ENCODE measurements around the gene CD8B. TPM values are rescaled to one million over a fixed set of nuclear protein-coding genes. Genes with fewer than 3 reads are reported as not detected.
"Not testable (repeated sequence)": the region's sequence is repeated elsewhere in the genome, so short reads cannot be mapped to it uniquely, and the experiment has no call there.

The CD8B gene
- total RNA-seq, 1 experiment from 2014 or later = 9.1 TPM

DNA sequence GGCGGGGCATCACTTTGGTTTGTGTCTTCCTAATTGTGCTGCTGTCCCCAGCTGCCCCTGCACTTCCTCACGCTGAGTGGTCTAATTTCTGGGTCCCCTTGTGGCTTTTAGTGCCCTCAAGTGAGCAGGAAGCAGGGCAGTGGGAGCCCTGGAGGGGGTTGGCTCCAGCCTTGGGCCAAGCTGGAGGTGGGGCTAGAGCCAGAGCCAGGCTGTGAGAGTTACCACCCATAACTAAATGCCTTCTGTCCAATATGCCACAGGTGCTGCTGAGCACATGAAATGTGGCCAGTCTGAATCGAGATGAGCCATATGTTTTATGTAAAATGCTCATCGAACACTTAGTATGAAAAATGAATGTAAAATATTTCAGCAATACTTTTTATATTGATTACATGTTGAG is 5.2 kb downstream of the CD8B start:
- CTCF ChIA-PET; H3K4me1 Mint-ChIP-seq (ENCODE audit: low read depth, unreplicated experiment); H3K27ac Mint-ChIP-seq (ENCODE audit: unreplicated experiment); DNase-seq; H3K27me3 Mint-ChIP-seq (ENCODE audit: insufficient read depth, unreplicated experiment); H3K36me3 Mint-ChIP-seq (ENCODE audit: insufficient read depth, unreplicated experiment); BruUV-seq (replicated peaks); POLR2A ChIA-PET; H3K4me1 ChIP-seq; H3K36me3 ChIP-seq (ENCODE audit: control insufficient read depth, insufficient read depth, low read length); H3K27me3 ChIP-seq (replicated peaks; ENCODE audit: control insufficient read depth, insufficient read depth, low read length); H3K4me3 ChIP-seq (ENCODE audit: low read depth, low read length); intact Hi-C loops (cut with micrococcal nuclease; ENCODE audit: unreplicated experiment); H3K9me3 ChIP-seq; H3K4me3 Mint-ChIP-seq (ENCODE audit: unreplicated experiment); H3K9me3 Mint-ChIP-seq (ENCODE audit: unreplicated experiment): not testable (repeated sequence)

DNA sequence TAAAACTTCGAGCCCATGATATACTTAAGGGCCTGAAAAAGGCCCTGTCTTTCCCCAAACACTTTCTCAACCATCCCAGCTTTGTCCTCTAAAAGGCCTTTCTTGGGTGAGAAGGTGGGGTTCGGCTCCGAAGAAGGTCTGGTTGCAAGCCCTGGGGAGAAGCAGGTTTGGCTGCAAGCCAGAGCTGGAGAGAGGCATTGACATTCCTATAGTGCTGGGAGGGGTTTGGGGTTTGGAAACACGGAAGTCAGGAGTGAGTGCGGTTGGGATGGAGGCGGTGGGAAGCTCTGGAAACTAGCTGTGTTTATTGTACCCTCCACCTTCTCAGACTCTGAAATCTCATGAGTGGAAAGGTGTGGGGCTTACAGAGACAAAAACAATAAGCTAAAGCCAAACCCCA is 5.7 kb downstream of the CD8B start:
- H3K27ac Mint-ChIP-seq (ENCODE audit: unreplicated experiment); H3K27me3 ChIP-seq (replicated peaks; ENCODE audit: control insufficient read depth, insufficient read depth, low read length); CTCF ChIA-PET; H3K36me3 Mint-ChIP-seq (ENCODE audit: insufficient read depth, unreplicated experiment); H3K4me1 Mint-ChIP-seq (ENCODE audit: low read depth, unreplicated experiment); POLR2A ChIA-PET; H3K4me3 ChIP-seq (ENCODE audit: low read depth, low read length); H3K4me3 Mint-ChIP-seq (ENCODE audit: unreplicated experiment); BruUV-seq (replicated peaks); H3K36me3 ChIP-seq (ENCODE audit: control insufficient read depth, insufficient read depth, low read length); H3K27me3 Mint-ChIP-seq (ENCODE audit: insufficient read depth, unreplicated experiment); H3K4me1 ChIP-seq; intact Hi-C loops (cut with micrococcal nuclease; ENCODE audit: unreplicated experiment); H3K9me3 ChIP-seq; H3K9me3 Mint-ChIP-seq (ENCODE audit: unreplicated experiment); DNase-seq: not testable (repeated sequence)

DNA sequence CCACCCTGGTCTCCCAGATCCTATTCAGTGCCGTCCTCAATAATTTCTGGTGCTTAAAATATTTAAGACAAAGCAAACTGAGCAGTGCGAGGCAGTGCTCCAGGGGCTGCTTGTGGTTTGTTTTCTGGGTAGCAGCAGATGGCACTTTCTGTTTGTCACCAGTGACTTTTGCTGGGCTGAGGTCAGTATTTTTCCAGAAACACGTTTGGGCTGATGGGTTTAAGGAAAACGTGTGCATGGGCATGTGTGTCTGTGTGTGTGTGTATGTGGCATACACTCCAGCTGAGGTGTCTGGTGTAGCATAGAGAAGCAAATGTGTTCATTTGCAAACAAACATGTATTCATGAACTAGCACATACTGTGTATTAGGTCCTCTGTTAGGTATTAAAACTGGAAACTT is 10.1 kb downstream of the CD8B start:
- H3K36me3 Mint-ChIP-seq (ENCODE audit: insufficient read depth, unreplicated experiment); BruUV-seq (replicated peaks): not testable (repeated sequence)

DNA sequence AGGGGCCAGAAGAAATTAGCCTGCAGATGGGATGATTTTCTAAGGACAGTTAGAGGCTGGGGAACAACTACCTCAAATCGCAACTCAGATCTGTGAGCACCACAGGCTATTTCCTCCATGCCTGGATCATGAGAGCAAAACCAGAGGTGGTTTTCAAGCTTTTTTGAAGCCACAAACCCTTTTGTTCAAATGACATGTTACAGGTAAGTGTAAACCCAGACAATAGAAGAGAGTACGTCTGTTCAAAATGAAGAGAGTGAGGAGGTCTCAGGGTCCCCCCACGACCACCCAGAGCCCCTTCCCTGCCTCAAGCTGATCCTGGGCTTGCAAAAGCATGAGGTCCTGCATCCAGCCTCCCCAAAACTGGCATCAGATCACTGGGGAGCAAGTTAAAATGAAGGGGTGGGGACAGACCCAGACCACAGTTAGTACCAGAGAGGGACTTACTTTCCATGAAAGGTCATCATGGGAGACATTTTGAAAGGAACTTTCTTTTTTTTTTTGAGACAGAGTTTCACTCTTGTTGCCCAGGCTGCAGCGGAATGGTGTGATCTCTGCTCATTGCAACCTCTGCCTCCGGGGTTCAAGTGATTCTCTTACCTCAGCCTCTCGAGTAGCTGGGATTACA is 19.0 kb downstream of the CD8B start:
- H3K4me1 Mint-ChIP-seq (ENCODE audit: low read depth, unreplicated experiment) = peaks cover 19% of the 10 kb centered on the region
- intact Hi-C loops (cut with micrococcal nuclease; ENCODE audit: unreplicated experiment); H3K4me1 ChIP-seq; POLR2A ChIA-PET; H3K4me3 Mint-ChIP-seq (ENCODE audit: unreplicated experiment); H3K27me3 Mint-ChIP-seq (ENCODE audit: insufficient read depth, unreplicated experiment); H3K36me3 ChIP-seq (ENCODE audit: control insufficient read depth, insufficient read depth, low read length); CTCF ChIA-PET; H3K27me3 ChIP-seq (replicated peaks; ENCODE audit: control insufficient read depth, insufficient read depth, low read length); H3K27ac Mint-ChIP-seq (ENCODE audit: unreplicated experiment); DNase-seq; H3K36me3 Mint-ChIP-seq (ENCODE audit: insufficient read depth, unreplicated experiment); H3K4me3 ChIP-seq (ENCODE audit: low read depth, low read length); BruUV-seq (replicated peaks); H3K9me3 Mint-ChIP-seq (ENCODE audit: unreplicated experiment); H3K9me3 ChIP-seq: not testable (repeated sequence)

More for the DNA sequence above, 10.1 kb downstream of the CD8B start:
- POLR2A ChIA-PET; CTCF ChIA-PET; DNase-seq; H3K4me1 ChIP-seq; H3K27ac Mint-ChIP-seq (ENCODE audit: unreplicated experiment); H3K9me3 ChIP-seq; H3K27me3 ChIP-seq (replicated peaks; ENCODE audit: control insufficient read depth, insufficient read depth, low read length); H3K27me3 Mint-ChIP-seq (ENCODE audit: insufficient read depth, unreplicated experiment); H3K9me3 Mint-ChIP-seq (ENCODE audit: unreplicated experiment); H3K36me3 ChIP-seq (ENCODE audit: control insufficient read depth, insufficient read depth, low read length); H3K4me1 Mint-ChIP-seq (ENCODE audit: low read depth, unreplicated experiment); intact Hi-C loops (cut with micrococcal nuclease; ENCODE audit: unreplicated experiment); H3K4me3 Mint-ChIP-seq (ENCODE audit: unreplicated experiment); H3K4me3 ChIP-seq (ENCODE audit: low read depth, low read length): not testable (repeated sequence)

DNA sequence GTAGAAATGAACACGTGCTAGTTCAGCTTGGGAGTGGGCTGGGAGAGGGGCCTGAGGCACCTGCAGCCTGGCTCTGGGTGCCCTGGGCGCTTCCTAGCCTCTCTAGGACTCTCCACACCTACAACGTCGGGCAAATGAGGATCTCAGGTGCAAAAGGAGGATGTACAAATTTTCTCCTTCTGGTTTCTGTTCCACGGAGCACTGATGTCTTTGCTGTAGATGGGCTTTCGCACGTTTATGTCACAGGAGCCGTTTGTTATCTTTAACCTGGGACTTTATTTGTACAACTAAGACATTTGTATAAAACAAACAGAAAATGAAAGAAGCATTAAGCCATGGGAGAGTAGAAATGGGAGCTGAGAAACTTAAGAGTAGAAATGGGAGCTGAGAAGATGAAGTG is 20.4 kb downstream of the CD8B start:
- CTCF ChIA-PET; DNase-seq; H3K36me3 ChIP-seq (ENCODE audit: control insufficient read depth, insufficient read depth, low read length); POLR2A ChIA-PET; H3K9me3 ChIP-seq; H3K27me3 Mint-ChIP-seq (ENCODE audit: insufficient read depth, unreplicated experiment); H3K4me3 ChIP-seq (ENCODE audit: low read depth, low read length); H3K27ac Mint-ChIP-seq (ENCODE audit: unreplicated experiment); intact Hi-C loops (cut with micrococcal nuclease; ENCODE audit: unreplicated experiment); BruUV-seq (replicated peaks); H3K4me3 Mint-ChIP-seq (ENCODE audit: unreplicated experiment); H3K27me3 ChIP-seq (replicated peaks; ENCODE audit: control insufficient read depth, insufficient read depth, low read length); H3K36me3 Mint-ChIP-seq (ENCODE audit: insufficient read depth, unreplicated experiment); H3K9me3 Mint-ChIP-seq (ENCODE audit: unreplicated experiment): not testable (repeated sequence)
- peaks cover 10% of the 10 kb centered on the region; the same call in 1 of the 2 replicates for H3K4me1 ChIP-seq
- H3K4me1 Mint-ChIP-seq (ENCODE audit: low read depth, unreplicated experiment) = peaks cover 26% of the 10 kb centered on the region

DNA sequence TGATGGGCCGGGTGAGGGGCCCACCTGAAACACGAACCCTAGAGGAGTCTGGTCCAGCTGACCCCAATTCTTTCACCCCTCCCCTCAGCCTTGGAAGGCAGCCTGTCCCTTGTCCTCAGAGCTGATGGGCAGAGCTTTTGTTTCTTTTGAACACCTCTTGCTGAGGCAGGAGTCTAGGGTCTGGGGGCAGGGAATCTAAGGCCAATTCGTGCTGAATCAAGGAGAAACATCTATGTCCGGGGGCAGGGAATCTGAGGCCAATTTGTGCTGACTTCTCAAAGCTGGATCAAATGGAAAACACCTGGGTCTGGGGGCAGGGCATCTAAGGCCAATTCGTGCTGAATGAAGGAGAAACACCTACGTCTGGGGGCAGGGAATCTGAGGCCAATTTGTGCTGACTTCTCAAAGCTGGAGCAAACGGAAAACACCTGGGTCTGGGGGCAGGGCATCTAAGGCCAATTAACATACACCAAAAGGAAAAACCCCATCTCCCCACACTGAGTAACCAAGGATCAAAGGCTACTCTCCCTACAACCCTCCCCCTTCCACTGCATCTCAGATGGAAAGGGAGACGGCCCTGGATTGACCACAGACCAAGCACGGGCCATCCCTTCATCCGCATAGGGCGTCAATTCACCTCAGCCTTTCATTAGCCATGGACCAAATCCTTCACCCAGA is 21.7 kb downstream of the CD8B start:
- intact Hi-C loops (cut with micrococcal nuclease; ENCODE audit: unreplicated experiment) = not testable (repeated sequence)

DNA sequence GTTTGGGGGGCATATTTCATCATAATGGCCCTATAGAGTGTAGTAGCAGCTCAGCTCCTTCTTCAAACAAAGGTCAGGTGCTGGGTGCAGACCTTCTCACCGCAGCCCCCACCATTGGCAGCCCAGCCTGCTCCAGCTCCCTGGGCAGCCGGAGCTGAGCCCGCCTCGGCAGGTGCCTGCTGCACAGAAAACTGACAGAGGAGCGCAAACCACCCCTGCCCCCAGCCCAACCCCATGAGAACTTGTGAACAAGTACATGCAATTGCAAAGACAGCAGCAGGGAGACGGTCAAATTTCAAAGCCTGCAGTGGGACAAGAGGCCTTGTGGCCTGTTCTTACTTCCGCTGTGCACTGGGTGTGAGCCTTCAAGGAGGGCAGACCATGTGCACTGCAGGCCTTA is 22.2 kb downstream of the CD8B start:
- not testable (repeated sequence) for H3K4me3 Mint-ChIP-seq (ENCODE audit: unreplicated experiment); H3K36me3 Mint-ChIP-seq (ENCODE audit: insufficient read depth, unreplicated experiment)

More for the DNA sequence above, 21.7 kb downstream of the CD8B start:
- H3K27ac Mint-ChIP-seq (ENCODE audit: unreplicated experiment); H3K9me3 Mint-ChIP-seq (ENCODE audit: unreplicated experiment); CTCF ChIA-PET; H3K36me3 Mint-ChIP-seq (ENCODE audit: insufficient read depth, unreplicated experiment); H3K27me3 ChIP-seq (replicated peaks; ENCODE audit: control insufficient read depth, insufficient read depth, low read length); H3K4me3 Mint-ChIP-seq (ENCODE audit: unreplicated experiment); DNase-seq; H3K4me3 ChIP-seq (ENCODE audit: low read depth, low read length); POLR2A ChIA-PET; BruUV-seq (replicated peaks); H3K27me3 Mint-ChIP-seq (ENCODE audit: insufficient read depth, unreplicated experiment); H3K9me3 ChIP-seq; H3K36me3 ChIP-seq (ENCODE audit: control insufficient read depth, insufficient read depth, low read length): not testable (repeated sequence)
- H3K4me1 ChIP-seq = peaks cover 10% of the 10 kb centered on the region; the same call in 1 of the 2 replicates
- H3K4me1 Mint-ChIP-seq (ENCODE audit: low read depth, unreplicated experiment) = peaks cover 27% of the 10 kb centered on the region

More for the DNA sequence above, 22.2 kb downstream of the CD8B start:
- peaks cover 22% of the 10 kb centered on the region for H3K4me1 Mint-ChIP-seq (ENCODE audit: low read depth, unreplicated experiment)
- H3K36me3 ChIP-seq (ENCODE audit: control insufficient read depth, insufficient read depth, low read length); H3K9me3 ChIP-seq; H3K27ac Mint-ChIP-seq (ENCODE audit: unreplicated experiment); H3K27me3 ChIP-seq (replicated peaks; ENCODE audit: control insufficient read depth, insufficient read depth, low read length); DNase-seq; H3K4me1 ChIP-seq; H3K9me3 Mint-ChIP-seq (ENCODE audit: unreplicated experiment); POLR2A ChIA-PET; intact Hi-C loops (cut with micrococcal nuclease; ENCODE audit: unreplicated experiment); BruUV-seq (replicated peaks); H3K4me3 ChIP-seq (ENCODE audit: low read depth, low read length); CTCF ChIA-PET; H3K27me3 Mint-ChIP-seq (ENCODE audit: insufficient read depth, unreplicated experiment): not testable (repeated sequence)

Measured in Caco-2 (cell line).